H1 (cell line): Measurements from ENCODE around the gene KLHL33. TPM values are rescaled to one million over a fixed set of nuclear protein-coding genes. Genes with fewer than 3 reads are reported as not detected.

ENCODE experiments used
- CTCF ChIA-PET: fragments of 300-600 bp; sonication (Branson Sonifier 250); formaldehyde crosslinking; loops from one replicate; lab custom pipeline; 2021; ENCODE audit not compliant: partially characterized antibody; lab: Charles Lee
- POLR2A ChIA-PET: fragments of 300-600 bp; sonication (Branson Sonifier 250); formaldehyde crosslinking; loops from one replicate; lab custom pipeline; 2021; ENCODE audit warnings: inconsistent platforms; ENCODE audit not compliant: partially characterized antibody; lab: Charles Lee
- DNase-seq, 2 experiments: peaks; one replicate each; pipeline versions ENCODE4 v3.0.0 to v3.0.0-alpha.2; 2010 to 2022; ENCODE audit warnings: low spot score in 2 of 2, low read depth in 1 of 2, mixed read lengths in 1 of 2
- FAIRE-seq: peaks from 2 replicates; lab custom pipeline; 2011; peaks lifted over from hg19 to GRCh38; lab: Jason Lieb, UNC
- H2AFZ ChIP-seq: 2 replicates; pipeline ENCODE4 v1.8.1; 2012; ENCODE audit warnings: low read length, inconsistent platforms
- H2AK5ac ChIP-seq: 2 replicates; pipeline ENCODE4 v1.6.1; 2013; ENCODE audit warnings: low read depth, low read length
- H2BK120ac ChIP-seq: replicated peaks from 2 replicates; pipeline ENCODE3; 2013; ENCODE audit warnings: low read depth, low read length, inconsistent platforms
- H2BK12ac ChIP-seq: 2 replicates; pipeline ENCODE4 v1.6.1; 2013; ENCODE audit warnings: low read depth, low read length
- H2BK15ac ChIP-seq: 2 replicates; pipeline ENCODE4 v1.6.1; 2013; ENCODE audit warnings: low read length
- H2BK20ac ChIP-seq: 2 replicates; pipeline ENCODE4 v1.6.1; 2013; ENCODE audit warnings: low read length
- H2BK5ac ChIP-seq: 2 replicates; pipeline ENCODE4 v1.6.1; 2013; ENCODE audit warnings: low read depth, low read length
- H3K14ac ChIP-seq: 2 replicates; pipeline ENCODE4 v1.6.1; 2013; ENCODE audit warnings: inconsistent platforms; ENCODE audit not compliant: insufficient read length
- H3K18ac ChIP-seq: 2 replicates; pipeline ENCODE4 v1.6.1; 2013; ENCODE audit warnings: low read length; ENCODE audit errors: extremely low read depth
- H3K23ac ChIP-seq: 2 replicates; pipeline ENCODE4 v1.6.1; 2013; ENCODE audit warnings: inconsistent platforms; ENCODE audit not compliant: insufficient read length
- H3K23me2 ChIP-seq: 2 replicates; pipeline ENCODE4 v1.6.1; 2013; ENCODE audit warnings: low read depth, low read length
- H3K27ac ChIP-seq: 2 replicates; pipeline ENCODE4 v1.6.1; 2011; ENCODE audit warnings: low read depth, low read length, inconsistent platforms
- H3K27me3 ChIP-seq, 4 experiments: replicated peaks in 1 of 4; 1 replicate in 1 of 4; 2 replicates in 3 of 4; pipeline versions ENCODE4 v1.6.1 to v1.8.1; 2011 to 2013; ENCODE audit warnings: low read length in 3 of 4, mild to moderate bottlenecking in 3 of 4, inconsistent platforms in 2 of 4, mixed read lengths in 2 of 4, moderate library complexity in 1 of 4; ENCODE audit not compliant: control insufficient read depth in 3 of 4, insufficient read depth in 3 of 4; ENCODE audit errors: extremely low read depth in 1 of 4
- H3K36me3 ChIP-seq, 4 experiments: 2 replicates each; pipeline versions ENCODE4 v1.6.1 to v1.8.1; 2011 to 2013; ENCODE audit warnings: mild to moderate bottlenecking in 4 of 4, low read length in 3 of 4, moderate library complexity in 2 of 4, control low read depth in 1 of 4, inconsistent platforms in 1 of 4; ENCODE audit not compliant: insufficient read depth in 4 of 4, control insufficient read depth in 2 of 4
- H3K4ac ChIP-seq: replicated peaks from 2 replicates; pipeline ENCODE3; 2013; ENCODE audit warnings: low read length, low read depth, mixed read lengths, inconsistent platforms; ENCODE audit not compliant: insufficient read length
- H3K4me1 ChIP-seq, 4 experiments: replicated peaks in 1 of 4; 1 replicate in 1 of 4; 2 replicates in 3 of 4; pipeline versions ENCODE4 v1.6.1 to v1.8.1; 2011 to 2013; ENCODE audit warnings: low read length in 3 of 4, inconsistent platforms in 2 of 4, mixed read lengths in 1 of 4; ENCODE audit not compliant: insufficient read depth in 4 of 4, control insufficient read depth in 3 of 4
- H3K4me2 ChIP-seq, 2 experiments: 2 replicates each; pipeline versions ENCODE4 v1.6.1 to v1.8.1; 2011 to 2013; ENCODE audit warnings: low read depth in 2 of 2, low read length in 2 of 2, control low read depth in 1 of 2, inconsistent platforms in 1 of 2, mild to moderate bottlenecking in 1 of 2; ENCODE audit not compliant: insufficient read depth in 1 of 2
- H3K4me3 ChIP-seq, 4 experiments: fragments of 200-600, 300-600 bp in 1 of 4; sonication (generic), shearing (Covaris generic), sonication (Bioruptor Twin) in 1 of 4; 2 replicates each; pipeline versions ENCODE4 v1.5.1 to v1.8.1; 2011 to 2016; ENCODE audit warnings: low read length in 4 of 4, low read depth in 3 of 4, control low read depth in 2 of 4, inconsistent platforms in 2 of 4, mild to moderate bottlenecking in 2 of 4, mixed read lengths in 1 of 4, moderate library complexity in 1 of 4; ENCODE audit not compliant: insufficient read depth in 2 of 4; ENCODE audit errors: extremely low read depth in 1 of 4
- H3K56ac ChIP-seq: replicated peaks from 2 replicates; pipeline ENCODE3; 2013; ENCODE audit warnings: low read depth, mild to moderate bottlenecking, mixed read lengths, low read length, inconsistent platforms; ENCODE audit not compliant: insufficient read length
- H3K79me1 ChIP-seq: 2 replicates; pipeline ENCODE4 v1.6.1; 2013; ENCODE audit warnings: low read depth, low read length, control low read depth
- H3K79me2 ChIP-seq, 2 experiments: 2 replicates each; pipeline versions ENCODE4 v1.6.1 to v1.8.1; 2012 to 2013; ENCODE audit warnings: low read length in 2 of 2, mild to moderate bottlenecking in 2 of 2, inconsistent platforms in 1 of 2; ENCODE audit not compliant: insufficient read depth in 2 of 2, control insufficient read depth in 1 of 2
- H3K9ac ChIP-seq, 4 experiments: replicated peaks in 1 of 4; 1 replicate in 1 of 4; 2 replicates in 3 of 4; pipeline versions ENCODE4 v1.6.1 to v1.8.1; 2011 to 2013; ENCODE audit warnings: low read depth in 3 of 4, low read length in 3 of 4, control low read depth in 2 of 4, mild to moderate bottlenecking in 2 of 4, moderate library complexity in 2 of 4, inconsistent platforms in 1 of 4; ENCODE audit errors: extremely low read depth in 1 of 4
- H3K9me3 ChIP-seq, 2 experiments: 2 replicates each; pipeline versions ENCODE4 v1.6.1 to v1.8.1; 2012 to 2013; ENCODE audit warnings: mild to moderate bottlenecking in 2 of 2, moderate library complexity in 2 of 2, control low read depth in 1 of 2, inconsistent platforms in 1 of 2, low read depth in 1 of 2, low read length in 1 of 2, mixed read lengths in 1 of 2; ENCODE audit not compliant: insufficient read depth in 2 of 2
- H4K20me1 ChIP-seq, 2 experiments: replicated peaks in 1 of 2; 2 replicates each; pipeline versions ENCODE3 to v1.8.1; 2011 to 2013; ENCODE audit warnings: inconsistent platforms in 2 of 2, low read length in 2 of 2, mild to moderate bottlenecking in 1 of 2; ENCODE audit not compliant: insufficient read depth in 2 of 2, control insufficient read depth in 1 of 2
- H4K5ac ChIP-seq: 2 replicates; pipeline ENCODE4 v1.6.1; 2013; ENCODE audit warnings: low read length, low read depth, mixed read lengths, inconsistent platforms; ENCODE audit not compliant: insufficient read length
- H4K8ac ChIP-seq: 2 replicates; pipeline ENCODE4 v1.8.0; 2013; ENCODE audit warnings: mild to moderate bottlenecking, moderate library complexity, low read length, inconsistent platforms; ENCODE audit not compliant: insufficient read depth; ENCODE audit errors: extremely low read depth
- H4K91ac ChIP-seq: replicated peaks from 2 replicates; pipeline ENCODE3; 2013; ENCODE audit warnings: low read length, mixed read lengths, inconsistent platforms; ENCODE audit not compliant: insufficient read length
- ASH2L ChIP-seq: fragments of 200-600, 300-600 bp; sonication (generic); IDR thresholded peaks from one replicate; pipeline ENCODE4 v1.7.1; 2017; ENCODE audit warnings: low read length
- CHD2 ChIP-seq: IDR thresholded peaks from 2 replicates; pipeline ENCODE4 v1.6.1; 2012; ENCODE audit warnings: low read length, improper control_type of control experiment
- CREB1 ChIP-seq: IDR thresholded peaks from 2 replicates; pipeline ENCODE4 v1.6.1; 2012; ENCODE audit warnings: inconsistent platforms
- POLR2AphosphoS5 ChIP-seq: IDR thresholded peaks from 2 replicates; pipeline ENCODE4 v1.6.1; 2011; ENCODE audit warnings: low read depth, low read length
- RBBP5 ChIP-seq: IDR thresholded peaks from 2 replicates; pipeline ENCODE4 v1.7.1; 2012; ENCODE audit warnings: low read depth, mild to moderate bottlenecking, inconsistent platforms, low read length, moderate library complexity, borderline replicate concordance
- YY1 ChIP-seq: IDR thresholded peaks from 2 replicates; pipeline ENCODE4 v1.6.1; 2011; ENCODE audit warnings: low read depth, mild to moderate bottlenecking, low read length
- WGBS, 2 experiments: shearing (Covaris generic) in 1 of 2; methylation state at CpG; one replicate each; pipeline versions ENCODE4 v1.1.6 to v1.1.7; 2013 to 2015; ENCODE audit warnings: low lambda C conversion rate in 2 of 2, mixed read lengths in 2 of 2, inconsistent platforms in 1 of 2, low coverage in 1 of 2, missing lambda C conversion rate in 1 of 2; ENCODE audit not compliant: insufficient replicate concordance in 2 of 2, insufficient coverage in 1 of 2, insufficient read length in 1 of 2; ENCODE audit errors: extremely low coverage in 1 of 2, missing lambda C conversion rate in 1 of 2; 5-methylcytosine and 5-hydroxymethylcytosine counted together
- polyA plus RNA-seq, 7 experiments: library from polyadenylated mRNA; depleted of rRNA in 3 of 7; stranded (reverse) in 5 of 7; unstranded in 2 of 7; fragments of >200 nt in 5 of 7; fragments of 200-250 nt in 2 of 7; gene quantifications; 1 replicate in 5 of 7; 2 replicates in 1 of 7; 4 replicates in 1 of 7; pipeline versions ENCODE4 v1.2.1 to v1.2.3, GENCODE V29; 2011 to 2013; ENCODE audit warnings: missing spikeins in 2 of 7, mixed read lengths in 2 of 7
- total RNA-seq: library from RNA; stranded (reverse); fragmentation: NEBNext Ultra II Directional; extraction: Animal tissue kit (Norgen Biotek cat#: 25700); gene quantifications from 2 replicates; pipeline ENCODE4 v1.2.1, GENCODE V29; 2021

KLHL33 gene
- total and polyA plus RNA-seq, 2 of the 8 experiments (the other 6 are each of a cell fraction or from before 2014, with no cell fraction given): 0.11 to 0.17 TPM

DNA sequence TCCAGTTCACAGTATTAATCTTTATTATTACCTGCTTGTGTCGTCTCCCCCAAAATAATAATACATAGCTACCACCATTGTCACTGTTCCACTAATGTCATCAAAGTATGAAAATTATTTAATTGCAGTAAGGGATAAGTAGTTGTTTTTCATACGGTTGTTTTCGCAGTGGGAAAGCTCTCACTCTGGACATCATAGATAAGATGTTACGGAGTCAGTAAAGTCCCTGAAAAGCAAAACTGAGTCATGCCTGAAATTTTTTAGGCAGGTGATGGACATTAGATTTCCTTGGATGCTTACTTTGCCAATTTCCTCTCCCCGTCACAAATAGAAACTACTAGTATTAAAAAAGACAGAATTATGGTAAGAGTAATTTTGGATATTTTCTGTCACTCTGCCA is 46.4 kb upstream of the KLHL33 start:
- peaks cover 2 to 12% (median 5%) of the 10 kb centered on the region in 4 experiments; a peak in 7 of 8 replicates for H3K36me3 ChIP-seq
- no peak overlapping the region for H3K9ac ChIP-seq
- H3K4me3 ChIP-seq: no peak overlapping the region
- H3K79me2 ChIP-seq: no peaks in the 10 kb centered on the region
- no peak overlapping the region for H2BK120ac ChIP-seq
- H3K79me1 ChIP-seq: no peaks in the 10 kb centered on the region
- no peak overlapping the region for H4K8ac ChIP-seq
- peaks cover 0 to 5% (median under 1%) of the 10 kb centered on the region in 4 experiments; a peak in 1 of 7 replicates for H3K4me1 ChIP-seq
- no peak overlapping the region for H4K91ac ChIP-seq
- no peak overlapping the region for H3K4me2 ChIP-seq
- H2BK15ac ChIP-seq: no peak overlapping the region
- ChIA-PET POLR2A (interaction anchor here (1.0 to 5.2 kb wide), 5 partner anchors 12 to 139 kb away, joined by 3 to 59 read pairs (median 4); partner anchors contain the start of genes PARP2 and PNP), CTCF (interaction anchor here (1.0 to 1.8 kb wide), 2 partner anchors 124 to 127 kb away, joined by 3 to 6 read pairs; no protein-coding TSS in a partner anchor)
- no peaks in the 10 kb centered on the region for H3K9me3 ChIP-seq
- H3K27ac ChIP-seq: no peak overlapping the region
- no peak overlapping the region for H3K4ac ChIP-seq
- no peak overlapping the region for H3K18ac ChIP-seq
- no peak overlapping the region for H3K56ac ChIP-seq
- H4K5ac ChIP-seq: no peak overlapping the region
- H3K27me3 ChIP-seq: no peaks in the 10 kb centered on the region
- no peak overlapping the region for H2BK20ac ChIP-seq
- H2AFZ ChIP-seq: no peak overlapping the region
- no peaks in the 10 kb centered on the region; the same call in 1 of the 2 replicates for H3K23me2 ChIP-seq
- H2BK5ac ChIP-seq: no peak overlapping the region
- H2BK12ac ChIP-seq: no peak overlapping the region
- H4K20me1 ChIP-seq: no peaks in the 10 kb centered on the region
- no peak overlapping the region for H3K23ac ChIP-seq
- no peak overlapping the region for H3K14ac ChIP-seq
- DNase-seq (no peak), FAIRE-seq (no peak)
- WGBS, 2 experiments: 79% methylated on average over 5 of the region's 5 CpGs; no CpG with 5 or more reads in 1 of the 2 experiments
- no peak overlapping the region for H2AK5ac ChIP-seq
- TF ChIP-seq ASH2L (no peak), YY1 (no peak), CREB1 (no peak), RBBP5 (no peak), POLR2AphosphoS5 (no peak), CHD2 (no peak)
